ENCODE results near the gene DNAJB12.
A peak's percentile ranks its signal among the peaks of the same experiment; 100 is the strongest.

DNA sequence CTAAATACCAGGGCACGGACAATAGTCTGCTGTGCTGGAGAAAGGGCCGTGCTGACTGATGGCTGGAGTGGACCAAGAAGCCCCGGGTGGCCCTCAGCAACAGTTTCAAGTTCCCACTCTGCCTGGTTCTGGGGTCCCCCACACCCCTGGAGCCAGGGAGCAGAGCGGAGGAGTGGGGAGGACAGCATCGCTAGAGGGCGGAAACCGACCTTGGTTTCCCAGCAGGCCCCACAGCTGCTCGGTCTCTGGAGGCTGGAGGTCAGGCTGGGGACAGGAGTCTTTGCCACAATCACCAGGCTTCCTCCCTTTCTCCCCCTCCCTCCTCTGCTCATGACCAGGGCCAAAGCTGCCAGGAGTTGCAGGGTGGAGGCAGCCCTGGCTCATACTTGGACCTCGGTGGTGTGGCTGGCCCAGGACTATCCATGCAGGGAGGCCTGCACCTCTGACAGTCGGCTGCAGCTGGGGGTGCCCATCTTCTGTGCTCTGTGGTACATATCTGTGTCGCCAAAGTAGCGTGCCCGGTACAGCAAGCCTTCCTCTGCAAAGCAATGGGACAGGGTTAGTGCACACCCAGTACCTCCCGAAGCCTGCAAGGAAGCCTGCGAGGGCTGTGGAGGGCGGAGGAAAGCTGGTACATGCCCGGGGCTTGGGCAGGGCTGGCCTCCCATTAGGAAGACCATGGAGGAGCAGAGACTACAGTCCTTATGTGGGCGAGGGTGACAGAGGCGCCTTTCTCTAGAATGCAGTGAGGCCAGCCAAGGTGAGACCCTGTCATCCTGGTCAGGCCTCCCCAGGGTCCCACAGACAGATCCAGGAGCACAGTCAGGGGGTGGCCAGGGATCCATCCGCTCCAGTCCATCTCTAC lies 19.1 kb downstream of the DNAJB12 start:
- peak in 1 of 2 donors; percentile 50 for TF ChIP-seq POLR2A (IDR thresholded peaks at IDR 0.05)
- TF ChIP-seq, protein P1, sequence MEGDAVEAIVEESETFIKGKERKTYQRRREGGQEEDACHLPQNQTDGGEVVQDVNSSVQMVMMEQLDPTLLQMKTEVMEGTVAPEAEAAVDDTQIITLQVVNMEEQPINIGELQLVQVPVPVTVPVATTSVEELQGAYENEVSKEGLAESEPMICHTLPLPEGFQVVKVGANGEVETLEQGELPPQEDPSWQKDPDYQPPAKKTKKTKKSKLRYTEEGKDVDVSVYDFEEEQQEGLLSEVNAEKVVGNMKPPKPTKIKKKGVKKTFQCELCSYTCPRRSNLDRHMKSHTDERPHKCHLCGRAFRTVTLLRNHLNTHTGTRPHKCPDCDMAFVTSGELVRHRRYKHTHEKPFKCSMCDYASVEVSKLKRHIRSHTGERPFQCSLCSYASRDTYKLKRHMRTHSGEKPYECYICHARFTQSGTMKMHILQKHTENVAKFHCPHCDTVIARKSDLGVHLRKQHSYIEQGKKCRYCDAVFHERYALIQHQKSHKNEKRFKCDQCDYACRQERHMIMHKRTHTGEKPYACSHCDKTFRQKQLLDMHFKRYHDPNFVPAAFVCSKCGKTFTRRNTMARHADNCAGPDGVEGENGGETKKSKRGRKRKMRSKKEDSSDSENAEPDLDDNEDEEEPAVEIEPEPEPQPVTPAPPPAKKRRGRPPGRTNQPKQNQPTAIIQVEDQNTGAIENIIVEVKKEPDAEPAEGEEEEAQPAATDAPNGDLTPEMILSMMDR (IDR thresholded peaks at IDR 0.05), result peak in 4 of 6 experiments; percentile 16 to 36 (median 30)

All from adrenal gland (tissue), 5 donors.